OCI-LY1 (cell line): ENCODE results near the gene PTPRO.

ENCODE experiments used
- H2AFZ ChIP-seq: fragments of 200-600 bp; sonication (generic), shearing (Covaris generic); 2 replicates; pipeline ENCODE4 v1.6.0; 2014; ENCODE audit warnings: antibody characterized with exemption, mild to moderate bottlenecking, low read length
- H3F3A ChIP-seq: fragments of 200-600 bp; sonication (generic), shearing (Covaris generic); 2 replicates; pipeline ENCODE4 v1.6.0; 2014; ENCODE audit warnings: mild to moderate bottlenecking, antibody characterized with exemption, low read length, moderate library complexity; ENCODE audit not compliant: insufficient read depth
- H3K27ac ChIP-seq: fragments of 200-600 bp; sonication (generic); 2 replicates; pipeline ENCODE4 v1.5.1; 2014; ENCODE audit warnings: low read length, mixed run types, mild to moderate bottlenecking, low read depth; ENCODE audit not compliant: poor library complexity, severe bottlenecking
- H3K27me3 ChIP-seq: fragments of 200-600 bp; sonication (generic); 2 replicates; pipeline ENCODE4 v1.6.0; 2014; ENCODE audit warnings: antibody characterized with exemption, mild to moderate bottlenecking, low read length, moderate library complexity; ENCODE audit not compliant: insufficient read depth
- H3K36me3 ChIP-seq: fragments of 200-600 bp; sonication (generic); 2 replicates; pipeline ENCODE4 v1.6.1; 2014; ENCODE audit warnings: mild to moderate bottlenecking, antibody characterized with exemption, low read length, moderate library complexity, mixed read lengths; ENCODE audit not compliant: insufficient read depth
- H3K4me1 ChIP-seq: fragments of 200-600 bp; sonication (generic); 2 replicates; pipeline ENCODE4 v1.5.1; 2014; ENCODE audit warnings: mild to moderate bottlenecking, low read length, moderate library complexity; ENCODE audit not compliant: insufficient read depth, severe bottlenecking
- H3K4me2 ChIP-seq: fragments of 200-600 bp; sonication (generic), shearing (Covaris generic); 2 replicates; pipeline ENCODE4 v1.6.1; 2014; ENCODE audit warnings: low read length
- H3K4me3 ChIP-seq: fragments of 200-600 bp; sonication (generic); 2 replicates; pipeline ENCODE4 v1.5.1; 2014; ENCODE audit warnings: low read length, low read depth, mild to moderate bottlenecking, mixed read lengths; ENCODE audit not compliant: poor library complexity, severe bottlenecking
- H3K79me2 ChIP-seq: fragments of 200-600 bp; shearing (Covaris generic); 2 replicates; pipeline ENCODE4 v1.6.1; 2016; ENCODE audit warnings: mixed run types, low read length, mixed read lengths; ENCODE audit not compliant: insufficient read depth
- H3K9ac ChIP-seq: fragments of 200-600 bp; sonication (generic), shearing (Covaris generic); 2 replicates; pipeline ENCODE4 v1.6.1; 2014; ENCODE audit warnings: mild to moderate bottlenecking, low read length, mixed read lengths
- H3K9me2 ChIP-seq: fragments of 200-600 bp; sonication (generic), shearing (Covaris generic); 2 replicates; pipeline ENCODE4 v1.6.1; 2014; ENCODE audit warnings: low read depth, mild to moderate bottlenecking, low read length, mixed read lengths
- H3K9me3 ChIP-seq: fragments of 200-600 bp; shearing (Covaris generic); 2 replicates; pipeline ENCODE4 v1.6.1; 2014; ENCODE audit warnings: low read length, mixed read lengths
- H4K20me1 ChIP-seq: fragments of 200-600 bp; sonication (generic), shearing (Covaris generic); 2 replicates; pipeline ENCODE4 v1.6.0; 2016; ENCODE audit warnings: mild to moderate bottlenecking, low read length; ENCODE audit not compliant: insufficient read depth
- EZH2 ChIP-seq: fragments of 200-600 bp; sonication (generic), shearing (Covaris generic); IDR thresholded peaks from 2 replicates; pipeline ENCODE4 v1.8.0; 2017; ENCODE audit warnings: borderline replicate concordance, mixed run types, mild to moderate bottlenecking, antibody characterized with exemption, low read length, moderate library complexity, mixed read lengths
- TF ChIP-seq, protein P1 (sequence below): fragments of 200-600 bp; sonication (generic), shearing (Covaris generic); IDR thresholded peaks from 2 replicates; pipeline ENCODE4 v1.5.1; 2017; ENCODE audit warnings: mild to moderate bottlenecking, antibody characterized with exemption, low read length, moderate library complexity, mixed read lengths

Gene PTPRO

GRCh38 chr12:15599266-15600037 lies 277.1 kb downstream of the PTPRO start:
- no peaks in the 10 kb centered on the region for H3K4me1 ChIP-seq
- no peaks in the 10 kb centered on the region for H3F3A ChIP-seq
- H3K79me2 ChIP-seq, result no peaks in the 10 kb centered on the region
- H3K27ac ChIP-seq, result no peak overlapping the region
- H3K9me3 ChIP-seq, result no peaks in the 10 kb centered on the region
- no peak overlapping the region for H3K4me3 ChIP-seq
- H3K27me3 ChIP-seq, result no peaks in the 10 kb centered on the region
- no peaks in the 10 kb centered on the region for H3K9me2 ChIP-seq
- TF ChIP-seq EZH2, result no peak
- TF ChIP-seq, protein P1, sequence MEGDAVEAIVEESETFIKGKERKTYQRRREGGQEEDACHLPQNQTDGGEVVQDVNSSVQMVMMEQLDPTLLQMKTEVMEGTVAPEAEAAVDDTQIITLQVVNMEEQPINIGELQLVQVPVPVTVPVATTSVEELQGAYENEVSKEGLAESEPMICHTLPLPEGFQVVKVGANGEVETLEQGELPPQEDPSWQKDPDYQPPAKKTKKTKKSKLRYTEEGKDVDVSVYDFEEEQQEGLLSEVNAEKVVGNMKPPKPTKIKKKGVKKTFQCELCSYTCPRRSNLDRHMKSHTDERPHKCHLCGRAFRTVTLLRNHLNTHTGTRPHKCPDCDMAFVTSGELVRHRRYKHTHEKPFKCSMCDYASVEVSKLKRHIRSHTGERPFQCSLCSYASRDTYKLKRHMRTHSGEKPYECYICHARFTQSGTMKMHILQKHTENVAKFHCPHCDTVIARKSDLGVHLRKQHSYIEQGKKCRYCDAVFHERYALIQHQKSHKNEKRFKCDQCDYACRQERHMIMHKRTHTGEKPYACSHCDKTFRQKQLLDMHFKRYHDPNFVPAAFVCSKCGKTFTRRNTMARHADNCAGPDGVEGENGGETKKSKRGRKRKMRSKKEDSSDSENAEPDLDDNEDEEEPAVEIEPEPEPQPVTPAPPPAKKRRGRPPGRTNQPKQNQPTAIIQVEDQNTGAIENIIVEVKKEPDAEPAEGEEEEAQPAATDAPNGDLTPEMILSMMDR, result no peak
- no peaks in the 10 kb centered on the region for H4K20me1 ChIP-seq
- H2AFZ ChIP-seq, result no peak overlapping the region
- H3K9ac ChIP-seq, result no peak overlapping the region
- no peak overlapping the region for H3K4me2 ChIP-seq
- no peaks in the 10 kb centered on the region for H3K36me3 ChIP-seq

- H2AFZ ChIP-seq, result no peak overlapping the region
- H3K9me3 ChIP-seq, result no peaks in the 10 kb centered on the region
- no peaks in the 10 kb centered on the region for H3K9me2 ChIP-seq
- no peak for TF ChIP-seq EZH2
- TF ChIP-seq, protein P1, result no peak
- no peaks in the 10 kb centered on the region for H3F3A ChIP-seq
- no peak overlapping the region for H3K27ac ChIP-seq
- H3K4me1 ChIP-seq, result no peaks in the 10 kb centered on the region
- no peaks in the 10 kb centered on the region for H4K20me1 ChIP-seq
- H3K27me3 ChIP-seq, result no peaks in the 10 kb centered on the region
- H3K4me3 ChIP-seq, result no peak overlapping the region
- H3K9ac ChIP-seq, result no peak overlapping the region
- no peak overlapping the region for H3K4me2 ChIP-seq
- no peaks in the 10 kb centered on the region for H3K79me2 ChIP-seq
- H3K36me3 ChIP-seq, result no peaks in the 10 kb centered on the region
These were observed 278.1 kb downstream of the PTPRO start for GRCh38 chr12:15600223-15600935.

DNA sequence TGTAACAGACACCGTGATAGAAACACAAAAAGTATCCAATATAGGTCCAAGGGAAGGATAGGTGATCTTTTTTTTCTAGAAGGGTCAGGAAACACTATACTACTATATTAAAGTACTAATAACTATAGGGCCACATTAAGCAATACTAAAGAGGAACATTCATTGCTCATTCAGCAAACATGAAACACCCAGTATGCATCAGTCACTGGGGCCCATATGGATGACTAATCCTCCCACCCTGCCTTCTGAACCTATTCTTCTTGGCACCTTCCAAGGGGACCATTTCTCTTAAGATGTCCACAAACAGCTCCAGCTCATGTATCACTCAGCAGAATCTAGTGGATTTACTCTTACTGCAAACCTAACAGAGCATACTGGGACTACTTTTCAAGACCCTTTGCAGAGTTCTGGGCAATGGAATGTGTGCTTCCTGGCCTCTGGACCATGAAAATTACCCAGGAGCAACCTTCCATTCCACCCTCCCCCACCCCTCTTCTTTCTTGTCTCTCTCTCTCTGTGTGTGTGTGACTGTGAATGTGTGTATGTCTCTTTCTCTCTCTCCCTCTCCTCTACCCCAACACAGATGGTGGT lies 279.0 kb downstream of the PTPRO start:
- no peaks in the 10 kb centered on the region for H3K9me3 ChIP-seq
- H3K4me1 ChIP-seq, result no peaks in the 10 kb centered on the region
- no peaks in the 10 kb centered on the region for H3K27me3 ChIP-seq
- H3F3A ChIP-seq, result no peaks in the 10 kb centered on the region
- H3K27ac ChIP-seq, result no peak overlapping the region
- H3K9ac ChIP-seq, result no peak overlapping the region
- no peak for TF ChIP-seq EZH2
- TF ChIP-seq, protein P1, result no peak
- no peak overlapping the region for H3K4me2 ChIP-seq
- H2AFZ ChIP-seq, result no peak overlapping the region
- H4K20me1 ChIP-seq, result no peaks in the 10 kb centered on the region
- no peaks in the 10 kb centered on the region for H3K9me2 ChIP-seq
- no peaks in the 10 kb centered on the region for H3K79me2 ChIP-seq
- H3K36me3 ChIP-seq, result no peaks in the 10 kb centered on the region
- H3K4me3 ChIP-seq, result no peak overlapping the region
